OCI-M1 (cell line): ENCODE measurements around the gene RPL6.
"Not testable (repeated sequence)": the region's sequence is repeated elsewhere in the genome, so short reads cannot be mapped to it uniquely, and the experiment has no call there.

ENCODE experiments used
- DNase-seq: peaks from one replicate; lab custom pipeline; 2025; lab: John Stamatoyannopoulos, UW

The RPL6 gene

GRCh38 chr12:112409064-112409905, at the start of gene RPL6:
Gene RPL6, minus strand, starts transcription at chr12:112409605. Its CDS starts 949 bp downstream, at chr12:112408656.
- DNase-seq, result peak; percentile 95

GRCh38 chr12:112458751-112459150, 49.3 kb upstream of the RPL6 start:
- DNase-seq, result no peak

GRCh38 chr12:112458330-112458729, 48.9 kb upstream of the RPL6 start:
- no peak for DNase-seq

GRCh38 chr12:112457142-112457541, 47.7 kb upstream of the RPL6 start:
- DNase-seq, result not testable (repeated sequence)

- no peak for DNase-seq
Measured at GRCh38 chr12:112456029-112456428, 46.6 kb upstream of the RPL6 start.

GRCh38 chr12:112450725-112451124, 41.3 kb upstream of the RPL6 start:
- DNase-seq, result no peak

GRCh38 chr12:112448165-112448564, 38.8 kb upstream of the RPL6 start:
- not testable (repeated sequence) for DNase-seq

- peak; percentile 54 for DNase-seq
Measured at GRCh38 chr12:112447106-112447505, 37.7 kb upstream of the RPL6 start.

- peak; percentile 73 for DNase-seq
Measured at GRCh38 chr12:112446008-112446725, 36.8 kb upstream of the RPL6 start.

- no peak for DNase-seq
Measured at GRCh38 chr12:112443916-112444315, 34.5 kb upstream of the RPL6 start.

GRCh38 chr12:112440653-112441052, 31.2 kb upstream of the RPL6 start:
- DNase-seq, result not testable (repeated sequence)

GRCh38 chr12:112439769-112440168, 30.4 kb upstream of the RPL6 start:
- DNase-seq, result no peak

- not testable (repeated sequence) for DNase-seq
Measured at GRCh38 chr12:112438645-112439044, 29.2 kb upstream of the RPL6 start.

- no peak for DNase-seq
Measured at GRCh38 chr12:112433551-112433950, 24.1 kb upstream of the RPL6 start.

- DNase-seq, result no peak
Measured at GRCh38 chr12:112431965-112432364, 22.6 kb upstream of the RPL6 start.

GRCh38 chr12:112430929-112431328, 21.5 kb upstream of the RPL6 start:
- DNase-seq, result no peak

GRCh38 chr12:112427760-112428159, 18.4 kb upstream of the RPL6 start:
- DNase-seq, result no peak

- no peak for DNase-seq
Measured at GRCh38 chr12:112425582-112426382, 16.4 kb upstream of the RPL6 start.

- DNase-seq, result no peak
Measured at GRCh38 chr12:112424126-112424525, 14.7 kb upstream of the RPL6 start.

GRCh38 chr12:112422531-112422930, 13.1 kb upstream of the RPL6 start:
- DNase-seq, result no peak

- DNase-seq, result no peak
Measured at GRCh38 chr12:112421363-112421762, 12.0 kb upstream of the RPL6 start.

GRCh38 chr12:112420740-112421139, 11.3 kb upstream of the RPL6 start:
- no peak for DNase-seq
